Measurements from ENCODE around the gene CEBPG. TPM values are rescaled to one million over a fixed set of nuclear protein-coding genes. Genes with fewer than 3 reads are reported as not detected.

The CEBPG gene
- polyA plus RNA-seq, 4 donors, result 48.6 to 78.0 (median 67.7) TPM

- no peak overlapping the region for H3K27ac ChIP-seq (ENCODE audit: low read depth in 1 of 3, low read length in 2 of 3)
- H3K4me3 ChIP-seq (ENCODE audit: low read depth in 1 of 3, low read length in 3 of 3), result no peak overlapping the region
- H3K36me3 ChIP-seq (ENCODE audit: control insufficient read depth in 3 of 3, insufficient read depth in 2 of 3, low read depth in 1 of 3, low read length in 3 of 3), result peaks cover 0 to 22% (median 2%) of the 10 kb centered on the region in 3 donors
- H3K27me3 ChIP-seq (ENCODE audit: control insufficient read depth in 3 of 3, insufficient read depth in 3 of 3, low read length in 3 of 3), result no peaks in the 10 kb centered on the region
- DNase-seq (no peak), FAIRE-seq (no peak)
- no peaks in the 10 kb centered on the region for H3K9me3 ChIP-seq (ENCODE audit: control insufficient read depth in 2 of 2, insufficient read depth in 1 of 2, low read depth in 1 of 2, low read length in 1 of 2)
- peaks cover 0 to 4% (median 0%) of the 10 kb centered on the region in 3 donors for H3K4me1 ChIP-seq (ENCODE audit: control insufficient read depth in 3 of 3, insufficient read depth in 2 of 3, low read depth in 1 of 3, low read length in 2 of 3)
- 86 to 91% (median 90%) methylated on average over 20 of the region's 20 CpGs for WGBS, 3 donors
Measured at GRCh38 chr19:33418871-33419787, 45.6 kb downstream of the CEBPG start.

- no peak overlapping the region for H3K27ac ChIP-seq (ENCODE audit: low read depth in 1 of 3, low read length in 2 of 3)
- H3K4me1 ChIP-seq (ENCODE audit: control insufficient read depth in 3 of 3, insufficient read depth in 2 of 3, low read depth in 1 of 3, low read length in 2 of 3), result peaks cover 0 to 4% (median 0%) of the 10 kb centered on the region in 3 donors
- H3K27me3 ChIP-seq (ENCODE audit: control insufficient read depth in 3 of 3, insufficient read depth in 3 of 3, low read length in 3 of 3), result no peaks in the 10 kb centered on the region
- no peaks in the 10 kb centered on the region for H3K9me3 ChIP-seq (ENCODE audit: control insufficient read depth in 2 of 2, insufficient read depth in 1 of 2, low read depth in 1 of 2, low read length in 1 of 2)
- peaks cover 0 to 21% (median 2%) of the 10 kb centered on the region in 3 donors for H3K36me3 ChIP-seq (ENCODE audit: control insufficient read depth in 3 of 3, insufficient read depth in 2 of 3, low read depth in 1 of 3, low read length in 3 of 3)
- no peak overlapping the region for H3K4me3 ChIP-seq (ENCODE audit: low read depth in 1 of 3, low read length in 3 of 3)
- WGBS, 3 donors, result 66 to 82% (median 70%) methylated on average over 6 of the region's 6 CpGs
- FAIRE-seq (no peak), DNase-seq (no peak)
Measured at GRCh38 chr19:33419788-33420130, 46.2 kb downstream of the CEBPG start.

- no peak overlapping the region for H3K4me3 ChIP-seq (ENCODE audit: low read depth in 1 of 3, low read length in 3 of 3)
- H3K27ac ChIP-seq (ENCODE audit: low read depth in 1 of 3, low read length in 2 of 3), result no peak overlapping the region
- H3K27me3 ChIP-seq (ENCODE audit: control insufficient read depth in 3 of 3, insufficient read depth in 3 of 3, low read length in 3 of 3), result no peaks in the 10 kb centered on the region
- WGBS, 3 donors, result 84 to 95% (median 92%) methylated on average over 9 of the region's 9 CpGs
- no peaks in the 10 kb centered on the region for H3K9me3 ChIP-seq (ENCODE audit: control insufficient read depth in 2 of 2, insufficient read depth in 1 of 2, low read depth in 1 of 2, low read length in 1 of 2)
- DNase-seq, result no peak
- peaks cover 0 to 4% (median 0%) of the 10 kb centered on the region in 3 donors for H3K4me1 ChIP-seq (ENCODE audit: control insufficient read depth in 3 of 3, insufficient read depth in 2 of 3, low read depth in 1 of 3, low read length in 2 of 3)
- H3K36me3 ChIP-seq (ENCODE audit: control insufficient read depth in 3 of 3, insufficient read depth in 2 of 3, low read depth in 1 of 3, low read length in 3 of 3), result peaks cover 0 to 17% (median 2%) of the 10 kb centered on the region in 3 donors
- FAIRE-seq, result no peak
Measured at GRCh38 chr19:33420821-33421220, 47.3 kb downstream of the CEBPG start.

DNA sequence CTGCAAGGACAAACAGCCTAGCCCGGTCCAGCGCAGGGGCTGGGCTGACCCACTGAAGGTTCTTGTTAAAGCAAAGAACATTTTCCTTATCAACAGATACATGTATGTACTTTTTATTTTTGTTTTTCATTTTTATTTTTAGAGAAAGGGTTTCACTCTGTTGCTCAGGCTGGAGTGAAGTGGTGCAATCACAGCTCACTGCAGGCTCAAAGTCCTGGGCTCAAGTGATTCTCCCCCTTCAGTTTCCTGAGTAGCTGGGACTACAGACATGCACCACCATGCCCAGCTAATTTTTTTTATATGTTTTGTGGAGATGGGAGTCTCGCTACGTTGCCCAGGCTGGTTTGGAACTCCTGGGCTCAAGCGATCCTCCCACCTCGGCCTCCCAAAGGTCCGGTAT lies 47.9 kb downstream of the CEBPG start:
- DNase-seq (no peak), FAIRE-seq (no peak)
- Histone ChIP-seq H3K4me3 (ENCODE audit: low read depth in 1 of 3, low read length in 3 of 3) (no peak overlapping the region), H3K9me3 (ENCODE audit: control insufficient read depth in 2 of 2, insufficient read depth in 1 of 2, low read depth in 1 of 2, low read length in 1 of 2) (no peaks in the 10 kb centered on the region), H3K4me1 (ENCODE audit: control insufficient read depth in 3 of 3, insufficient read depth in 2 of 3, low read depth in 1 of 3, low read length in 2 of 3) (peaks cover 0 to 4% (median 0%) of the 10 kb centered on the region in 3 donors), H3K27ac (ENCODE audit: low read depth in 1 of 3, low read length in 2 of 3) (no peak overlapping the region), H3K27me3 (ENCODE audit: control insufficient read depth in 3 of 3, insufficient read depth in 3 of 3, low read length in 3 of 3) (no peaks in the 10 kb centered on the region), H3K36me3 (ENCODE audit: control insufficient read depth in 3 of 3, insufficient read depth in 2 of 3, low read depth in 1 of 3, low read length in 3 of 3) (peaks cover 0 to 15% (median 2%) of the 10 kb centered on the region in 3 donors)
- 90 to 99% (median 98%) methylated on average over 7 of the region's 7 CpGs for WGBS, 3 donors

- Histone ChIP-seq H3K27me3 (ENCODE audit: control insufficient read depth in 3 of 3, insufficient read depth in 3 of 3, low read length in 3 of 3) (no peaks in the 10 kb centered on the region), H3K4me3 (ENCODE audit: low read depth in 1 of 3, low read length in 3 of 3) (no peak overlapping the region), H3K4me1 (ENCODE audit: control insufficient read depth in 3 of 3, insufficient read depth in 2 of 3, low read depth in 1 of 3, low read length in 2 of 3) (no peaks in the 10 kb centered on the region), H3K9me3 (ENCODE audit: control insufficient read depth in 2 of 2, insufficient read depth in 1 of 2, low read depth in 1 of 2, low read length in 1 of 2) (no peaks in the 10 kb centered on the region), H3K36me3 (ENCODE audit: control insufficient read depth in 3 of 3, insufficient read depth in 2 of 3, low read depth in 1 of 3, low read length in 3 of 3) (peaks cover 0 to 17% (median 2%) of the 10 kb centered on the region in 3 donors), H3K27ac (ENCODE audit: low read depth in 1 of 3, low read length in 2 of 3) (no peak overlapping the region)
- DNase-seq (no peak), FAIRE-seq (no peak)
- WGBS, 3 donors, result 94 to 98% (median 95%) methylated on average over 3 of the region's 3 CpGs
Measured at GRCh38 chr19:33422369-33423180, 49.1 kb downstream of the CEBPG start.

- Histone ChIP-seq H3K27ac (ENCODE audit: low read depth in 1 of 3, low read length in 2 of 3) (no peak overlapping the region), H3K4me1 (ENCODE audit: control insufficient read depth in 3 of 3, insufficient read depth in 2 of 3, low read depth in 1 of 3, low read length in 2 of 3) (no peaks in the 10 kb centered on the region), H3K4me3 (ENCODE audit: low read depth in 1 of 3, low read length in 3 of 3) (no peak overlapping the region), H3K36me3 (ENCODE audit: control insufficient read depth in 3 of 3, insufficient read depth in 2 of 3, low read depth in 1 of 3, low read length in 3 of 3) (peaks cover 0 to 15% (median 2%) of the 10 kb centered on the region in 3 donors), H3K27me3 (ENCODE audit: control insufficient read depth in 3 of 3, insufficient read depth in 3 of 3, low read length in 3 of 3) (no peaks in the 10 kb centered on the region), H3K9me3 (ENCODE audit: control insufficient read depth in 2 of 2, insufficient read depth in 1 of 2, low read depth in 1 of 2, low read length in 1 of 2) (no peaks in the 10 kb centered on the region)
- DNase-seq, result no peak
- FAIRE-seq, result no peak
- WGBS, 3 donors, result 85 to 91% (median 89%) methylated on average over 8 of the region's 8 CpGs
Measured at GRCh38 chr19:33424181-33424580, 50.7 kb downstream of the CEBPG start.

GRCh38 chr19:33426621-33427361 lies 53.3 kb downstream of the CEBPG start:
- H3K9me3 ChIP-seq (ENCODE audit: control insufficient read depth in 2 of 2, insufficient read depth in 1 of 2, low read depth in 1 of 2, low read length in 1 of 2), result no peaks in the 10 kb centered on the region
- no peaks in the 10 kb centered on the region for H3K27me3 ChIP-seq (ENCODE audit: control insufficient read depth in 3 of 3, insufficient read depth in 3 of 3, low read length in 3 of 3)
- no peak for DNase-seq
- H3K4me1 ChIP-seq (ENCODE audit: control insufficient read depth in 3 of 3, insufficient read depth in 2 of 3, low read depth in 1 of 3, low read length in 2 of 3), result no peaks in the 10 kb centered on the region
- H3K36me3 ChIP-seq (ENCODE audit: control insufficient read depth in 3 of 3, insufficient read depth in 2 of 3, low read depth in 1 of 3, low read length in 3 of 3), result peaks cover 0 to 4% (median 2%) of the 10 kb centered on the region in 3 donors
- 81 to 90% (median 87%) methylated on average over 24 of the region's 24 CpGs for WGBS, 3 donors
- no peak overlapping the region for H3K4me3 ChIP-seq (ENCODE audit: low read depth in 1 of 3, low read length in 3 of 3)
- H3K27ac ChIP-seq (ENCODE audit: low read depth in 1 of 3, low read length in 2 of 3), result no peak overlapping the region
- no peak for FAIRE-seq

Measured in small intestine (tissue), 7 donors.